Adrenal gland (tissue), 12 donors: ENCODE measurements around the gene SLC37A1. TPM values are rescaled to one million over a fixed set of nuclear protein-coding genes. Genes with fewer than 3 reads are reported as not detected.

Source experiments
- DNase-seq, 7 donors: peaks; one replicate each; pipeline ENCODE4 v3.0.0-alpha.2; 2019 to 2020
- H3K27ac ChIP-seq, 5 donors: fragments of 200-600 bp; sonication (generic) in 4 of 5; 1 replicate in 3 of 5; 2 replicates in 2 of 5; pipeline versions ENCODE4 v1.5.1 to v1.8.0; 2016 to 2020; ENCODE audit warnings: mild to moderate bottlenecking in 1 of 5
- H3K27me3 ChIP-seq: fragments of 200-600 bp; 2 replicates; pipeline ENCODE4 v1.8.0; 2021
- H3K36me3 ChIP-seq, 2 donors: fragments of 200-600 bp; replicated peaks in 1 of 2; 1 replicate in 1 of 2; 2 replicates in 1 of 2; pipeline versions ENCODE4 v1.5.1 to v1.8.0; 2018 to 2022
- H3K4me1 ChIP-seq, 2 donors: fragments of 200-600 bp; replicated peaks in 1 of 2; 1 replicate in 1 of 2; 2 replicates in 1 of 2; pipeline versions ENCODE4 v1.5.1 to v1.8.0; 2018 to 2021
- H3K4me3 ChIP-seq, 4 donors: fragments of 200-600 bp; sonication (generic) in 3 of 4; one replicate each; pipeline ENCODE4 v1.5.1; 2016 to 2018
- H3K9me3 ChIP-seq, 3 donors: fragments of 200-600 bp; sonication (generic) in 1 of 3; replicated peaks in 1 of 3; 1 replicate in 2 of 3; 2 replicates in 1 of 3; pipeline versions ENCODE4 v1.5.1 to v1.8.0; 2016 to 2021
- POLR2A ChIP-seq, 2 donors: fragments of 450-650 bp; IDR thresholded peaks; one replicate each; pipeline ENCODE4 v1.6.1; 2017; ENCODE audit warnings: antibody characterized with exemption in 2 of 2, mild to moderate bottlenecking in 2 of 2, moderate library complexity in 1 of 2
- WGBS, 4 donors: extraction: QIAGEN DNeasy Blood & Tissue Kit in 2 of 4; methylation state at CpG; one replicate each; pipeline versions ENCODE4 v1.1.5 to v1.1.7; 2013 to 2017; 5-methylcytosine and 5-hydroxymethylcytosine counted together
- intact Hi-C, 2 donors: fragments of 100-400 bp; cut with DNase I; formaldehyde crosslinking; loops; one replicate each; pipeline versions ENCODE4 v1.14.1 to v1.15.0; 2022 to 2023
- polyA plus RNA-seq, 3 donors: library from polyadenylated mRNA; stranded (reverse); fragments of 200-250 nt in 2 of 3; fragments of 350-450 nt in 1 of 3; fragmentation: Illumina TruSeq in 1 of 3; extraction: RNeasy Lipid Tissue Mini Kit (QIAGEN cat#74804) in 1 of 3; gene quantifications; one replicate each; pipeline ENCODE4 v1.2.3, GENCODE V29; 2013 to 2014
- total RNA-seq, 9 donors: library from RNA; depleted of rRNA in 4 of 9; stranded (reverse); fragments of >200 nt in 4 of 9; fragments of 120-200 nt in 1 of 9; fragmentation: NEBNext Ultra II Directional in 1 of 9; extraction: Animal tissue kit (Norgen Biotek cat#: 25700) in 1 of 9; gene quantifications; one replicate each; pipeline versions ENCODE4 v1.1.0 to v1.2.4, GENCODE V29; 2013 to 2023
- TF ChIP-seq, protein P1 (sequence below), 6 experiments: fragments of 450-650 bp in 4 of 6; fragments of 200-600 bp in 2 of 6; sonication (generic) in 1 of 6; IDR thresholded peaks; 1 replicate in 5 of 6; 2 replicates in 1 of 6; pipeline versions ENCODE4 v1.5.1 to v1.8.0; 2016 to 2021; ENCODE audit warnings: antibody characterized with exemption in 6 of 6, mild to moderate bottlenecking in 2 of 6, moderate library complexity in 1 of 6
- donor health status: healthy with polysubstance abuse.
- donor health status: Bipolar disorder and iron deficiency.
- donor health status: DM: yes; HTN: yes; CAD: no.
- donor health status: DM: no; HTN: no; CAD: no.
- donor health status: DM: no; HTN: no; CAD: no.
- donor health status: DM: yes; HTN: yes; CAD: no.

SLC37A1 gene
- total and polyA plus RNA-seq, 12 donors: 4.8 to 27.2 (median 16.3) TPM

DNA sequence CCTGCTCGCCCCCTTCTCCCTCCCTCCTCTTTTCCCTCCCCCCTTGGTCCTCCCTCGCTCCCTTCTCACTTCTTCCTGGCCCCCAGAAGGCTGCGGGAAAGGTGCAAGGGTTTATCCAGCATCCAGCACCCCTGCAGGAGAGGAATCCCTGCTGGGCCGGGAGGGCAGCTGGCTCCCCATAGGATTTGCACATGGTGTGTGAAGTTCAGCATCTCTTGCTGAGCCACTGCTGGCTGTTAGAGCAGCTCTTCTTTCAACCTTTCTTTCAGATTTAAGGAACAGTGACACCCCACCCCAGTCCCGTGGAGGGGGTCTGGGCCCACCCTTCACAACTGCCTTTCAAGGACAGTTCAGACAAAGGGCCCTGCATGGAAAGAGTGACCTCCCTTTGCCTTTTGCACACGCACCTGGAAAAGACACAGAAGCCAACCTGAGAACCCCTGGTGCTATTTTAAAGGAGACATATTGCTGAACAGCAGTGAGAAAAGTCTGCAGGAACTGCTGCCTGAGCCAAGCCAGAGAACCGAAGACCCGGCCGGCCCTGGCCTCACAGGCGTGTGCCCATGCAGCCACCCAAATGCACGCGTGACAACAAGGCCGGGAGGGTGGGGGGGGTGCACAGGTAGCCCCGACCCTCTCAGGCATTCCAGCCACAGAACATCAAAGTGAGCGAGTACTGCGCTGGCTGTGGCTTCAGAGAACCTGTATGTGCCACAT, 66.6 kb downstream of the SLC37A1 start:
- peak in 2 of 7 donors; percentile 8 to 13 for DNase-seq
- intact Hi-C loops: no loop called here
- TF ChIP-seq, protein P1, sequence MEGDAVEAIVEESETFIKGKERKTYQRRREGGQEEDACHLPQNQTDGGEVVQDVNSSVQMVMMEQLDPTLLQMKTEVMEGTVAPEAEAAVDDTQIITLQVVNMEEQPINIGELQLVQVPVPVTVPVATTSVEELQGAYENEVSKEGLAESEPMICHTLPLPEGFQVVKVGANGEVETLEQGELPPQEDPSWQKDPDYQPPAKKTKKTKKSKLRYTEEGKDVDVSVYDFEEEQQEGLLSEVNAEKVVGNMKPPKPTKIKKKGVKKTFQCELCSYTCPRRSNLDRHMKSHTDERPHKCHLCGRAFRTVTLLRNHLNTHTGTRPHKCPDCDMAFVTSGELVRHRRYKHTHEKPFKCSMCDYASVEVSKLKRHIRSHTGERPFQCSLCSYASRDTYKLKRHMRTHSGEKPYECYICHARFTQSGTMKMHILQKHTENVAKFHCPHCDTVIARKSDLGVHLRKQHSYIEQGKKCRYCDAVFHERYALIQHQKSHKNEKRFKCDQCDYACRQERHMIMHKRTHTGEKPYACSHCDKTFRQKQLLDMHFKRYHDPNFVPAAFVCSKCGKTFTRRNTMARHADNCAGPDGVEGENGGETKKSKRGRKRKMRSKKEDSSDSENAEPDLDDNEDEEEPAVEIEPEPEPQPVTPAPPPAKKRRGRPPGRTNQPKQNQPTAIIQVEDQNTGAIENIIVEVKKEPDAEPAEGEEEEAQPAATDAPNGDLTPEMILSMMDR (IDR thresholded peaks at IDR 0.05): no peak
- TF ChIP-seq POLR2A (IDR thresholded peaks at IDR 0.05): no peak
- H3K27me3 ChIP-seq: no peaks in the 10 kb centered on the region
- no peaks in the 10 kb centered on the region for H3K36me3 ChIP-seq
- H3K27ac ChIP-seq: no peak overlapping the region
- H3K4me3 ChIP-seq: no peak overlapping the region
- 85 to 94% (median 91%) methylated on average over 8 to 16 of the region's 16 CpGs for WGBS, 4 donors
- H3K9me3 ChIP-seq: peaks cover 0 to 9% (median 0%) of the 10 kb centered on the region in 3 donors
- no peaks in the 10 kb centered on the region for H3K4me1 ChIP-seq

DNA sequence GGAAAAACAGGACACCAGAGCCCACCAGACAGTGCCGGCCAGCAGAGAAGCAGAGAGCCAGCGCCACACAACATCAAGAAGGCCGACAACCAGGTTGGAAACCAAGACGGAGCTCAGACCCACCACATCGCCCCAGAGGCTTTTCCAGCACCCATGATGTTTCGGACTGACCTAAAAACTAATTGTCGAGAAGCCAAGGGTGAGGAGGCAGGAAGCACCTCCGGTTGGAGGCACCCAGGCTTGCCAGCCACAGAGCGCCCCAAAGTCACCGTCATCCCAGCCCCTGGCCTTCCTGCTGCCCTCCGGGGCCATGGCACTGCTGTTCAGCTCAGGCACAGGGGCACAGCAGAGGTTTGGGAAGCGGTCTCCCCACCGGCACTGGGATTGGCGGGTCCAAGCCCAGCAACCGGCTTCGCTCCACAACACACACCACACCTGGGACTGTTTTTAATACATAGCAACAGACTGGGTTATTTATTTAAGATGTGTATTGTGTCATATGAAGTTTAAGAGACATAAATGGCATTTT, 67.2 kb downstream of the SLC37A1 start:
- WGBS, 4 donors: 94 to 97% (median 96%) methylated on average over 14 to 16 of the region's 16 CpGs
- H3K4me3 ChIP-seq: no peak overlapping the region
- no peaks in the 10 kb centered on the region for H3K36me3 ChIP-seq
- H3K4me1 ChIP-seq: no peaks in the 10 kb centered on the region
- H3K27me3 ChIP-seq: no peaks in the 10 kb centered on the region
- TF ChIP-seq, protein P1 (IDR thresholded peaks at IDR 0.05): no peak
- no peak for TF ChIP-seq POLR2A (IDR thresholded peaks at IDR 0.05)
- intact Hi-C loops: no loop called here
- peak in 1 of 7 donors; percentile 15 for DNase-seq
- H3K9me3 ChIP-seq: peaks cover 0 to 9% (median 0%) of the 10 kb centered on the region in 3 donors
- H3K27ac ChIP-seq: no peak overlapping the region

DNA sequence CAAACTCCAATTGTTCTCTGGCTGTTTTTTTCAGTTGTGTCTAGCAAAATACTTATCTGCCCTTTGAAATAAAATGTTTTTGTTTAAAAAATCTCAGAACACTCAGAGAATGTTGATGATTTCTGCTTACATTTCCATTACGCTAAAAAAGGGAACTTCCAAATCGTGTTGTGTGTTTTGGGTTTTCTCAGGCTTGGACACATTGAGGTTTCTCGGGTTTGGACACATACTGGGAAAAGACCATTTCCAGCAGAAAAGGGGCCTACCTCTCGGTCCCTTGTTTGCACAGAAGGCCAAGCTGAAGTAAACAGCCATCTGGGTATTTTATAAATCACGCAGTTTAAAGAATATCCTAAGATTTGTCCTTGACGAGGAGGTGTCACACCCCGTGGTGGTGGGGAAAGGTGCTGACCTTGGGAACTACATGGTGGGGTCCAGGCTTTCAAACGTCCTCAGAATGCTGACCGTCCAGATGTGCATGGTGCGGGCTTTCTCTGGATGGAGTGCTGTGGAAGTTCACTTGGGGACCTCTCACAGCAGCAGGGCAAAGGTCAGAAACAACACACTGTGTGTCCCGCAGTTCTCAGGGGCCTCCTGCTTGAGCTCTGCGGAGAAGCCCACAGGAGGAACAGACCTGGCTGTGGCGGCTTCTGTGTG, 67.8 kb downstream of the SLC37A1 start:
- peak in 1 of 7 donors; percentile 10 for DNase-seq
- Histone ChIP-seq H3K27ac (no peak overlapping the region), H3K4me3 (no peak overlapping the region), H3K36me3 (no peaks in the 10 kb centered on the region), H3K27me3 (no peaks in the 10 kb centered on the region), H3K4me1 (no peaks in the 10 kb centered on the region), H3K9me3 (peaks cover 0 to 8% (median 0%) of the 10 kb centered on the region in 3 donors)
- WGBS, 4 donors: 78 to 87% (median 80%) methylated on average over 6 to 13 of the region's 13 CpGs
- TF ChIP-seq POLR2A (IDR thresholded peaks at IDR 0.05): no peak
- TF ChIP-seq, protein P1 (IDR thresholded peaks at IDR 0.05): no peak
- intact Hi-C loops: no loop called here

DNA sequence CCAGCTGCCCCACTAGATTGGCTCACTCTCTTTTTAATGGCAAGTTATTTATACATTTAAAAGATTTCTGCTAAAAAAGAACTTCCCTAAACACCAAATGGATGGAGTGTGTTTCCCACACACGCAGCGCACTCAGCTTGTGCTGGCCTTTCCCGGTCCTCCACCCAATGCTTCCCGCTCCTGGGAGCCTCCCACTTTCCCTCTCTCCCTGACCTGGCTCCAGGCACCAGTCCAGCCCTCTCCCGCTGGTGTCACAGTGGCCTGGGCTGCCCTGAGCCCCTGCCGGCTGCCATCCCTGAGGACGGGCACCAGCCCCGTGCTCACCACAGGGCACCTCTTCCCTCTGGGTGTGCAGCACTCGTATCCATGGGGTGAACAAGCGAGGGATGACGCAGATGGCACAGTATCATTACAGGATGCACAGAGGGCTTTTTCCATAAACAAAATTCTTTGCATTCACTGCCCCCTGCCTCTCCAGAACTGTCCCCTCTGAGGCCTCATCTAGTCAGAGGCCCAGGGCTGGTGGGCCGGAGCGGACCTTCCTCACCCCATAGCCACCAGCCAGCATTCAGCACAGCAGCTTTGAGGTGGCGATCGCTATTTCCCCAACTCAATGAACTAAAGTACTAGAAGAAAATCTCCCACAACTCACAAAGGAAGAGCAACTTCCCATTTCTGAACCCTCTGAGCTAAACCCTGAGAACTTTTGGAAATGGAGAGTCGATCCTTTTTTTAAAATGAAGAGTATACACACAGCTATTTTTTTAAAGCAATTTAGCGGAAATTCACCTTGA, 68.5 kb downstream of the SLC37A1 start:
- Histone ChIP-seq H3K4me1 (no peaks in the 10 kb centered on the region), H3K4me3 (no peak overlapping the region), H3K36me3 (no peaks in the 10 kb centered on the region), H3K9me3 (peaks cover 0 to under 1% (median 0%) of the 10 kb centered on the region in 3 donors), H3K27me3 (no peaks in the 10 kb centered on the region), H3K27ac (no peak overlapping the region)
- no peak for TF ChIP-seq POLR2A (IDR thresholded peaks at IDR 0.05)
- TF ChIP-seq, protein P1 (IDR thresholded peaks at IDR 0.05): no peak
- peak in 1 of 7 donors; percentile 16 for DNase-seq
- 85 to 87% (median 87%) methylated on average over 17 of the region's 17 CpGs for WGBS, 4 donors
- intact Hi-C loops: no loop called here
